Neural cell (in vitro differentiated cells): ENCODE data around the gene ABCC5. TPM values are rescaled to one million over a fixed set of nuclear protein-coding genes. Genes with fewer than 3 reads are reported as not detected.

Experiments
- H2AFZ ChIP-seq: fragments of 200-600, 300-800 bp; sonication (generic), shearing (Covaris generic); 2 replicates; pipeline ENCODE4 v1.6.0; 2014; ENCODE audit warnings: low read depth, mild to moderate bottlenecking, antibody characterized with exemption, low read length, moderate library complexity
- H3F3A ChIP-seq: fragments of 200-600 bp; shearing (Covaris generic); 2 replicates; pipeline ENCODE4 v1.6.1; 2016; ENCODE audit warnings: mild to moderate bottlenecking, moderate library complexity, mixed read lengths, antibody characterized with exemption, low read length; ENCODE audit not compliant: insufficient read depth, poor library complexity, severe bottlenecking
- H3K27ac ChIP-seq: fragments of 200-600, 300-800 bp; sonication (generic), shearing (Covaris generic); 2 replicates; pipeline ENCODE4 v1.5.1; 2014; ENCODE audit warnings: mild to moderate bottlenecking, low read length, moderate library complexity
- H3K27me3 ChIP-seq: fragments of 300-800, 200-600 bp; sonication (generic), shearing (Covaris generic); 2 replicates; pipeline ENCODE4 v1.6.0; 2014; ENCODE audit warnings: mild to moderate bottlenecking, low read depth, low read length, moderate library complexity; ENCODE audit not compliant: insufficient read depth
- H3K36me3 ChIP-seq: fragments of 300-800, 200-600 bp; sonication (generic), shearing (Covaris generic); 2 replicates; pipeline ENCODE4 v1.5.1; 2014; ENCODE audit warnings: mild to moderate bottlenecking, antibody characterized with exemption, low read length, moderate library complexity; ENCODE audit not compliant: insufficient read depth
- H3K4me2 ChIP-seq: fragments of 300-800, 200-600 bp; sonication (generic), shearing (Covaris generic); 2 replicates; pipeline ENCODE4 v1.6.0; 2014; ENCODE audit warnings: mild to moderate bottlenecking, low read length
- H3K4me3 ChIP-seq: fragments of 300-800, 200-600 bp; sonication (generic), shearing (Covaris generic); 2 replicates; pipeline ENCODE4 v1.5.1; 2014; ENCODE audit warnings: mild to moderate bottlenecking, low read length, moderate library complexity
- H3K79me2 ChIP-seq: fragments of 200-600 bp; shearing (Covaris generic); replicated peaks from 2 replicates; pipeline ENCODE4 v1.6.0; 2014; ENCODE audit warnings: mild to moderate bottlenecking, low read length, moderate library complexity; ENCODE audit not compliant: insufficient read depth
- H3K9ac ChIP-seq: fragments of 300-800, 200-600 bp; sonication (generic), shearing (Covaris generic); 2 replicates; pipeline ENCODE4 v1.6.1; 2016; ENCODE audit warnings: mild to moderate bottlenecking, low read length, mixed read lengths
- H3K9me2 ChIP-seq: fragments of 200-600 bp; shearing (Covaris generic); 2 replicates; pipeline ENCODE4 v1.6.1; 2016; ENCODE audit warnings: mild to moderate bottlenecking, low read length, mixed read lengths; ENCODE audit not compliant: insufficient read depth
- H3K9me3 ChIP-seq: fragments of 200-600, 300-800 bp; sonication (generic), shearing (Covaris generic); 2 replicates; pipeline ENCODE4 v1.6.1; 2016; ENCODE audit warnings: mild to moderate bottlenecking, mixed run types, low read length, moderate library complexity, mixed read lengths
- H4K20me1 ChIP-seq: fragments of 200-600 bp; shearing (Covaris generic); 2 replicates; pipeline ENCODE4 v1.6.1; 2016; ENCODE audit warnings: mild to moderate bottlenecking, mixed run types; ENCODE audit not compliant: insufficient read depth
- CTCF ChIP-seq: fragments of 450-650 bp; IDR thresholded peaks from 2 replicates; pipeline ENCODE4 v1.5.1; 2014; ENCODE audit warnings: antibody characterized with exemption, mild to moderate bottlenecking, moderate library complexity; ENCODE audit not compliant: poor library complexity, severe bottlenecking
- EP300 ChIP-seq: fragments of 450-650 bp; conservative IDR thresholded peaks from 2 replicates; pipeline ENCODE4 v1.6.1; 2014; ENCODE audit warnings: antibody characterized with exemption, mild to moderate bottlenecking, moderate library complexity; ENCODE audit not compliant: poor library complexity, severe bottlenecking
- EZH2 ChIP-seq: fragments of 200-600, 300-800 bp; shearing (Covaris generic), sonication (generic); IDR thresholded peaks from 2 replicates; pipeline ENCODE4 v1.6.1; 2014; ENCODE audit warnings: antibody characterized with exemption, low read length, borderline replicate concordance, mild to moderate bottlenecking; ENCODE audit not compliant: insufficient read depth, poor library complexity, severe bottlenecking
- MXI1 ChIP-seq: fragments of 450-650 bp; conservative IDR thresholded peaks from 2 replicates; pipeline ENCODE4 v1.6.1; 2014; ENCODE audit warnings: antibody characterized with exemption, mild to moderate bottlenecking; ENCODE audit not compliant: poor library complexity, severe bottlenecking
- POLR2AphosphoS5 ChIP-seq: IDR thresholded peaks from 2 replicates; pipeline ENCODE4 v1.6.1; 2012
- RAD21 ChIP-seq: fragments of 450-650 bp; conservative IDR thresholded peaks from 2 replicates; pipeline ENCODE4 v1.6.1; 2014; ENCODE audit warnings: antibody characterized with exemption, mild to moderate bottlenecking, moderate library complexity
- REST ChIP-seq: IDR thresholded peaks from 2 replicates; pipeline ENCODE4 v1.6.1; 2012; ENCODE audit warnings: borderline replicate concordance
- SMC3 ChIP-seq: fragments of 450-650 bp; conservative IDR thresholded peaks from 2 replicates; pipeline ENCODE4 v1.6.1; 2014; ENCODE audit warnings: antibody characterized with exemption, mild to moderate bottlenecking, moderate library complexity; ENCODE audit not compliant: poor library complexity
- TAF1 ChIP-seq: IDR thresholded peaks from 2 replicates; pipeline ENCODE4 v1.6.1; 2012; ENCODE audit warnings: low read depth
- polyA plus RNA-seq: library from polyadenylated mRNA; depleted of rRNA; stranded (reverse); fragments of >200 nt; gene quantifications from 2 replicates; pipeline ENCODE4 v1.2.3, GENCODE V29; 2014

The ABCC5 gene
- polyA plus RNA-seq, 1 donor from 2014 or later = 227 TPM

- no peaks in the 10 kb centered on the region for H3K9me3 ChIP-seq
Observed at GRCh38 chr3:184037816-184038215, 20.1 kb upstream of the ABCC5 start.

GRCh38 chr3:184031187-184031792 is 13.6 kb upstream of the ABCC5 start, which contains the start of gene HTR3D:
HTR3D (plus strand) TSS chr3:184031742; CDS start chr3:184031742, 0 bp downstream.
- Histone ChIP-seq H2AFZ (no peak within 1 kb of the TSS), H4K20me1 (no peaks in the 10 kb centered on the region), H3K36me3 (no peaks in the 10 kb centered on the region), H3K27ac (no peak within 1 kb of the TSS), H3K4me3 (no peak within 1 kb of the TSS), H3K9me3 (no peaks in the 10 kb centered on the region), H3K4me2 (no peak within 1 kb of the TSS), H3K9ac (no peak within 1 kb of the TSS), H3K27me3 (no peaks in the 10 kb centered on the region), H3F3A (no peaks in the 10 kb centered on the region), H3K79me2 (no peaks in the 10 kb centered on the region), H3K9me2 (no peaks in the 10 kb centered on the region)
- TF ChIP-seq REST = no peak
- TF ChIP-seq POLR2AphosphoS5 = no peak
- TF ChIP-seq SMC3 = no peak
- TF ChIP-seq TAF1 = no peak
- no peak for TF ChIP-seq EZH2
- TF ChIP-seq RAD21 = no peak

More at GRCh38 chr3:184037816-184038215, 20.1 kb upstream of the ABCC5 start:
- Histone ChIP-seq H3F3A (no peaks in the 10 kb centered on the region), H3K4me2 (no peak overlapping the region), H2AFZ (no peak overlapping the region), H3K79me2 (no peaks in the 10 kb centered on the region), H3K27me3 (no peaks in the 10 kb centered on the region), H3K9ac (no peak overlapping the region), H3K27ac (no peak overlapping the region), H3K9me2 (no peaks in the 10 kb centered on the region), H4K20me1 (no peaks in the 10 kb centered on the region), H3K4me3 (no peak overlapping the region), H3K36me3 (no peaks in the 10 kb centered on the region)
- TF ChIP-seq CTCF (no peak), TAF1 (no peak), RAD21 (no peak), EZH2 (no peak), SMC3 (no peak), REST (no peak), EP300 (no peak), MXI1 (no peak), POLR2AphosphoS5 (no peak)
